SU-DHL-6 (cell line): Measurements from ENCODE around the gene ISLR2.

ENCODE experiments used
- CTCF ChIP-seq: fragments of 200-600 bp; sonication (generic); IDR thresholded peaks from one replicate; pipeline ENCODE4 v1.5.1; 2017; ENCODE audit warnings: antibody characterized with exemption, mild to moderate bottlenecking, low read length, moderate library complexity; ENCODE audit not compliant: insufficient read depth, poor library complexity, severe bottlenecking
- EZH2phosphoT487 ChIP-seq: fragments of 200-600 bp; sonication (generic), shearing (Covaris generic); conservative IDR thresholded peaks from 2 replicates; pipeline ENCODE4 v1.6.1; 2018; ENCODE audit warnings: mild to moderate bottlenecking, antibody characterized with exemption, low read length, moderate library complexity, mixed read lengths

GRCh38 chr15:74124196-74124595 lies 6.2 kb upstream of the ISLR2 start:
- no peak for TF ChIP-seq CTCF
- TF ChIP-seq EZH2phosphoT487: no peak
